HL-60 (cell line): ENCODE results near the gene HEPACAM.

Source experiments
- DNase-seq, 2 experiments: peaks; one replicate each; pipeline ENCODE4 v3.0.0-alpha.2; 2010 to 2020; ENCODE audit warnings: low read depth in 1 of 2, low spot score in 1 of 2
- H3K27ac ChIP-seq: fragments of 250-450 bp; sonication (Bioruptor Pico); replicated peaks from 2 replicates; pipeline ENCODE4 v1.5.1; 2020; ENCODE audit warnings: mild to moderate bottlenecking, moderate library complexity
- H3K27me3 ChIP-seq: fragments of 250-450 bp; sonication (Bioruptor Pico); 2 replicates; pipeline ENCODE4 v1.5.1; 2021; ENCODE audit warnings: mild to moderate bottlenecking, moderate library complexity; ENCODE audit not compliant: insufficient read depth, poor library complexity, severe bottlenecking
- H3K4me3 ChIP-seq: replicated peaks from 2 replicates; pipeline ENCODE4 v1.5.1; 2011; ENCODE audit warnings: mild to moderate bottlenecking, control low read depth, low read length; ENCODE audit not compliant: insufficient read depth
- CTCF ChIP-seq: IDR thresholded peaks from one replicate; pipeline ENCODE4 v1.5.1; 2011; ENCODE audit warnings: low read length, control low read depth, inconsistent platforms; ENCODE audit not compliant: insufficient read depth
- GABPA ChIP-seq: IDR thresholded peaks from 2 replicates; pipeline ENCODE4 v1.6.1; 2012; ENCODE audit warnings: low read depth
- POLR2AphosphoS5 ChIP-seq: IDR thresholded peaks from 2 replicates; pipeline ENCODE4 v1.6.1; 2012; ENCODE audit warnings: low read depth
- REST ChIP-seq: IDR thresholded peaks from 2 replicates; pipeline ENCODE4 v1.6.1; 2012; ENCODE audit warnings: low read depth; ENCODE audit not compliant: insufficient replicate concordance
- SPI1 ChIP-seq: IDR thresholded peaks from 2 replicates; pipeline ENCODE4 v1.6.1; 2012; ENCODE audit warnings: low read depth, mild to moderate bottlenecking, borderline replicate concordance
- long read RNA-seq: library from polyadenylated mRNA; unstranded; transcript quantifications from one replicate; pipeline ENCODE4 v2.0.0, GENCODE V29; 2020

HEPACAM gene
- long read RNA-seq: 0 reads

- no peak for DNase-seq
- Histone ChIP-seq H3K27me3 (peaks cover 4% of the 10 kb centered on the region), H3K27ac (no peak within 1 kb of the TSS), H3K4me3 (no peak within 1 kb of the TSS)
- TF ChIP-seq SPI1: no peak
- no peak for TF ChIP-seq GABPA
- no peak for TF ChIP-seq REST
- TF ChIP-seq POLR2AphosphoS5: no peak
- no peak for TF ChIP-seq CTCF
These were observed at the start of gene HEPACAM for GRCh38 chr11:124935548-124936514. Gene HEPACAM (minus strand): TSS chr11:124936047. CDS start chr11:124936006, 41 bp downstream.

GRCh38 chr11:124984512-124984854 lies 48.6 kb upstream of the HEPACAM start:
- no peak for TF ChIP-seq POLR2AphosphoS5
- Histone ChIP-seq H3K4me3 (no peak overlapping the region), H3K27ac (no peak overlapping the region), H3K27me3 (no peaks in the 10 kb centered on the region)
- DNase-seq: no peak

GRCh38 chr11:124983674-124984511 lies 48.0 kb upstream of the HEPACAM start:
- no peak for DNase-seq
- H3K27me3 ChIP-seq: no peaks in the 10 kb centered on the region
- TF ChIP-seq REST: no peak
- no peak for TF ChIP-seq SPI1
- no peak for TF ChIP-seq GABPA
- TF ChIP-seq CTCF: no peak
- no peak for TF ChIP-seq POLR2AphosphoS5
- H3K27ac ChIP-seq: no peak overlapping the region
- H3K4me3 ChIP-seq: no peak overlapping the region

- Histone ChIP-seq H3K27me3 (no peaks in the 10 kb centered on the region), H3K27ac (no peak overlapping the region), H3K4me3 (no peak overlapping the region)
- TF ChIP-seq REST (no peak), CTCF (no peak), SPI1 (no peak), POLR2AphosphoS5 (no peak), GABPA (no peak)
- no peak for DNase-seq
These were observed 46.2 kb upstream of the HEPACAM start for GRCh38 chr11:124982043-124982442.
